NCI-H510A treated with DMSO at 0.1 percent for 48 hours (cell line): Measurements from ENCODE around the gene UBE2E2.

Source experiments
- DNase-seq: peaks from one replicate; lab custom pipeline; 2025; lab: John Stamatoyannopoulos, UW

The UBE2E2 gene

DNA sequence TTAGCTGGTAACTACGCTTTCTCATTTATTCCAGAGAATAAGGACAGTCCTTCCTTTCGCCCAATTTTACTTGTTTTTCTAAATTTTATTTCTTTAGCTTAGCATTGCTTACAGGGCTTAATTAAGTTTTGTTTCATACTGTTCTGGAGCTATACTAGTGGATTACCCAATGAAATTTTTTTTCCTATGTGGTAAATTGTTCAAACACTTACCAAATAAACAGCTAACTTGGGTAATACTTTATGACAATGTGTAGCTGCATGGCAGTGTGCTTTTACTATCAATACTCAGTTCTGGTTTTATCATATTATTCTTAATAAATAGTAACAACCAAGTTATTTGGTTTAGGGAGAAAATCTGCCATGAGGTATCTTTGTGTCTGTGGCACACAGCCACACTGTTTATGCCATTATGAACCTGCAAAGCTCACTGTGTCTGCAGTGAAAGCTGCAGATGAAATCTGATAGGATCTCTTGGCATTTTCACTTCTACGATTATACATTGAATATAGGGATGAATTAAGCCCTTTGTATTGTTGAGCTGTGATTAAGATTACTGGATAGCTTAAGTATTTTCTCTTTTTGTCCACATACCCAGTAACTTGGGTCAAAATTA, 37.2 kb downstream of the UBE2E2 start:
- no peak for DNase-seq

GRCh38 chr3:23241256-23241655, 38.1 kb downstream of the UBE2E2 start:
- no peak for DNase-seq

GRCh38 chr3:23242106-23242505, 39.0 kb downstream of the UBE2E2 start:
- no peak for DNase-seq

- no peak for DNase-seq
Measured at GRCh38 chr3:23244324-23245041, 41.4 kb downstream of the UBE2E2 start.

- DNase-seq = no peak
Measured at GRCh38 chr3:23246651-23247050, 43.5 kb downstream of the UBE2E2 start.

- DNase-seq = no peak
Measured at GRCh38 chr3:23248594-23249131, 45.5 kb downstream of the UBE2E2 start.

DNA sequence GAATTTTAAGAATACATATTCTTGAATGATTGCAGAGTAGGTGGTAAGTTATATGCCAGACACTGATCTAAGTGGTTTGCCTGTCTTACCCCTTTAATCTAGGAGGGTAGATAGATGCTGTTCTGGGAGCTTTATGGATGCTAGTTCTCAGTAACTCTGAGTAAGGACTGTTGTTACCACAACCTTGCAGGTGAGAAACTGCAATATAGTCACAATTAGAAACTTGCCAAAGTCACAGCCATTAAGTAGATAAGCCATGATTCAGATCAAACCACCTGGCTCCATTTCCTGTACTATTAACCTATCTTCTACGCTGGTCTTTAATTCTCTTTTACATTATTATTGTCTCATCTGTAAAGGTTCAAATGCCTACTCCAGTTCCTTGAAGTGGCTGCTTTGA, 46.8 kb downstream of the UBE2E2 start:
- no peak for DNase-seq

- no peak for DNase-seq
Measured at GRCh38 chr3:23252122-23252521, 49.0 kb downstream of the UBE2E2 start.

DNA sequence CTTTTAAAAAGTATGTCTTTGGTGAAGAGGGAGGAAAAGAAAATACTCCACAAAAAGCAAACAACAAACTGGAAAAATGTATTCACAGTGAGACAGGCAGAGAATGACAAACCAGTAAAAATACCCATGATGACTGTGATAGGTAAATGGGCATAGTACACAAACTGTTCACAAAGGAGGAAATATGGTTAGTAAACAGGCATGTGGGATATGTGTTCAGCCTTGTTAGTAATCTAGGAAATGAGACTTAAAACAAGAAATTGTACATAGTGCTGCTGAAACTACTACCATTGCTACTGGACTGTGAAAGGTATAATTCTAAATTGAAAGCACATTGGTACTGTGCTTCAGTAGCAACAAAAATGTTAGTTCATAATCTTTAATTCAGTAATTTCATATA, 50.1 kb downstream of the UBE2E2 start:
- no peak for DNase-seq

GRCh38 chr3:23254282-23254681, 51.2 kb downstream of the UBE2E2 start:
- DNase-seq = no peak

GRCh38 chr3:23254835-23255234, 51.7 kb downstream of the UBE2E2 start:
- DNase-seq = no peak

GRCh38 chr3:23256741-23257435, 53.8 kb downstream of the UBE2E2 start:
- DNase-seq = no peak

DNA sequence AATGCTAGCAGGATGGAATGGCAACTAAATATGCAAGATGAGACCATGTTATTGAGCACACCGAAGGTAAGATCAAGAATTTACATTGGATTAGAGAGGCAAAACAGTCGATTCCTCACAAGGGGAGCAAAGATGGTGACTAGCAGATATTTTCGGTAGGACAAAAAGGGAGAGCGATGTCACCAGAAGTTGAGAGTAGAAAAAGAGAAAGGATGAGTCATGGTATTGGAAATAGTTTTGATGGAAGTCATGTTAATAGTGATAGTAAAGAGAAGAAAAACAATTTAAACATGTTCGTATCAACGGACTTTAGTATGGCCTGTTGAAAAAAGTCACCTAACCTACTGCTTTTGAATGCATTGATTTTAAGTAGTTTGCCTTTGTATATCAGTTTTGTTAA, 55.0 kb downstream of the UBE2E2 start:
- no peak for DNase-seq

- DNase-seq = no peak
Measured at GRCh38 chr3:23259515-23259914, 56.4 kb downstream of the UBE2E2 start.

- no peak for DNase-seq
Measured at GRCh38 chr3:23262766-23263165, 59.6 kb downstream of the UBE2E2 start.

- no peak for DNase-seq
Measured at GRCh38 chr3:23263796-23264195, 60.7 kb downstream of the UBE2E2 start.

DNA sequence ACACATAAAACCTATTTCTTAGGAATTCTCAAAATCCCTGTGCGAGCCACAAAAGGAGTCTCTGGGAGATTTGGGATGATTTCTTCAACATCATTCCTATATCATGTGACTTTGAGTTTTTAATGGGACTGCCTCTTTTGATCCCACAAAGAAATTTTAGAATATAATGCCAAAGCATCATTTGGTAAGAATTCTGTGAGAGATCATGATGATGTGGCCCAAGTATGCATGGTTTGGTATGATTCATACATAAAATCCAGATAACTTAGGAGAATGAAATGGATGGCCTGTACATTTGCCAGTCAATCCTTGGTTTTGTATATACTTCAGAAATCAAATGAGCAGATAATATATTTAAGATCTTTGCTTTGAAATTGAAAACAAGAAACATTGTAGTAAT, 61.3 kb downstream of the UBE2E2 start:
- no peak for DNase-seq

DNA sequence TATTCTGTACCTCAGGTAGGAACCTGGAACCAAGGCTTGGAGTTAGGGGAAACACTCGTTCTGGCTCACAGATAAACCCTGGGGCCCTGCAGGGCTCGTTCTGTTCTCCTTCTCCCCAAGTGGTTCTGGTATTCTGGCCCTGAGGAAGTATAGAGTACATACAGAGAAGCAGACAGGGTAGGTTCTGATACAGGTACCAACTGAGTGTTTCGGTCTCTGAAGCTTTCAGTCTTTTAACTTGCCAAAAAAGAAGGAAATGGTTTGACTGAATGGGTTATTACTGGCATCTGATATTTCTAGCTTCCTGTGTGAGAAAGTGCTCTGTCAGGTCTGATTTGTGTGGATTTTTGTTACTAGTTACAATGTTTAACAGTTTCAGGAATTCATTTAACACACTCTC, 67.3 kb downstream of the UBE2E2 start:
- no peak for DNase-seq

- DNase-seq = no peak
Measured at GRCh38 chr3:23271876-23272741, 69.0 kb downstream of the UBE2E2 start.

- no peak for DNase-seq
Measured at GRCh38 chr3:23272820-23273219, 69.7 kb downstream of the UBE2E2 start.

DNA sequence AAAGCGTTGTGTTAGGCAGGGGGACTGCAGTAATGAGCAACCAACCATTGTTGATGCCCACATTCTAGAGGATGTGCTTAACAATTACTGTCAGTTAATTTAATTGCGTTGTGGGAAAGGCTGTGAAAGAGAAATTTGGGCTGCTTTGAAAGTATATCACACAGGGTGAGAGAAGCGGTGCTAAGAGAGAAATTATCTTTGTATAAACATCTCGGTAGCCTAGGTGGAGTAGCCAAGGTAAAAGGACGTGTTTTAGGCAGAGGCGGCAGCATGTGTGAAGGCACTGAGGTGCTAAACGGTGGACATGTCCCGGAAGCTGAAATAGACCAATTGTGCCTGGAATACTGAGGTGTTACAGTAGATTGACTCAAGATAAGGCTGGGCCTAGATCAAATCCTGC, 71.9 kb downstream of the UBE2E2 start:
- DNase-seq = no peak

GRCh38 chr3:23275814-23276213, 72.7 kb downstream of the UBE2E2 start:
- DNase-seq = no peak
